AG09309 (cell line): ENCODE measurements around the gene GRIP1.

Experiments
- DNase-seq: peaks from one replicate; pipeline ENCODE4 v3.0.0-alpha.2; 2010; ENCODE audit warnings: low read depth
- H3K4me3 ChIP-seq: 2 replicates; pipeline ENCODE4 v1.5.1; 2011; ENCODE audit warnings: mild to moderate bottlenecking, low read depth, low read length, moderate library complexity; ENCODE audit not compliant: control insufficient read depth
- CTCF ChIP-seq: IDR thresholded peaks from 2 replicates; pipeline ENCODE4 v1.5.1; 2011; ENCODE audit warnings: mild to moderate bottlenecking, low read depth, low read length, inconsistent platforms; ENCODE audit not compliant: insufficient read depth, control insufficient read depth; ENCODE audit errors: missing control alignments

GRIP1 gene

GRCh38 chr12:66352197-66352596, 326.7 kb downstream of the GRIP1 start:
- no peak overlapping the region for H3K4me3 ChIP-seq
- DNase-seq, result no peak
- TF ChIP-seq CTCF, result peak; percentile 46

- no peak for TF ChIP-seq CTCF
- DNase-seq, result no peak
- no peak overlapping the region for H3K4me3 ChIP-seq
Measured at GRCh38 chr12:66351301-66351700, 327.6 kb downstream of the GRIP1 start.

GRCh38 chr12:66345956-66346355, 332.9 kb downstream of the GRIP1 start:
- TF ChIP-seq CTCF, result no peak
- DNase-seq, result no peak

GRCh38 chr12:66345212-66345611, 333.7 kb downstream of the GRIP1 start:
- no peak for TF ChIP-seq CTCF
- DNase-seq, result no peak

More at GRCh38 chr12:66345956-66346355, 332.9 kb downstream of the GRIP1 start:
- H3K4me3 ChIP-seq, result no peak overlapping the region

GRCh38 chr12:66341126-66341525, 337.8 kb downstream of the GRIP1 start:
- no peak for TF ChIP-seq CTCF

More at GRCh38 chr12:66345212-66345611, 333.7 kb downstream of the GRIP1 start:
- H3K4me3 ChIP-seq, result no peak overlapping the region

GRCh38 chr12:66340131-66340530, 338.7 kb downstream of the GRIP1 start:
- TF ChIP-seq CTCF, result no peak
- no peak overlapping the region for H3K4me3 ChIP-seq
- no peak for DNase-seq

More at GRCh38 chr12:66341126-66341525, 337.8 kb downstream of the GRIP1 start:
- no peak overlapping the region for H3K4me3 ChIP-seq
- no peak for DNase-seq

GRCh38 chr12:66337381-66338010, 341.4 kb downstream of the GRIP1 start:
- no peak for TF ChIP-seq CTCF
- DNase-seq, result no peak

More at GRCh38 chr12:66337381-66338010, 341.4 kb downstream of the GRIP1 start:
- H3K4me3 ChIP-seq, result no peak overlapping the region
